HCT116 (cell line): ENCODE results near the gene CSRP1. TPM values are rescaled to one million over a fixed set of nuclear protein-coding genes. Genes with fewer than 3 reads are reported as not detected.

Experiments
- ATAC-seq: fragments of 200-7000 bp; cut with Tn5 transposase; 2 replicates; pipeline ENCODE4 v1.9.1; 2020; ENCODE audit warnings: mild to moderate bottlenecking, moderate library complexity
- BruUV-seq: library from RNA; stranded (reverse); fragments of 400-500 nt; replicated peaks from 2 replicates; lab custom pipeline; 2021; lab: Mats Ljungman, UMichigan
- CTCF ChIA-PET: fragments of 300-600 bp; sonication (Branson Sonifier 250); formaldehyde crosslinking; loops from one replicate; lab custom pipeline; 2021; ENCODE audit warnings: antibody characterized with exemption; lab: Charles Lee
- POLR2A ChIA-PET: fragments of 300-600, 350-600 bp; sonication (Branson Sonifier 250); formaldehyde crosslinking; loops from one replicate; lab custom pipeline; 2021; ENCODE audit warnings: antibody characterized with exemption; lab: Charles Lee
- RAD21 ChIA-PET, 2 experiments: fragments of 300-600 bp; sonication (Branson Sonifier 250); formaldehyde crosslinking; loops; one replicate each; lab custom pipeline; 2023; ENCODE audit warnings: low total read pairs in 2 of 2; ENCODE audit not compliant: uncharacterized antibody in 2 of 2, unreplicated experiment in 2 of 2, low non-redundant PET in 1 of 2; lab: Charles Lee
- DNase-seq: peaks from one replicate; pipeline ENCODE4 v3.0.0-alpha.2; 2010; ENCODE audit warnings: low read depth, low spot score
- H2AFZ ChIP-seq: fragments of 200-600 bp; shearing (Covaris generic), sonication (generic); 2 replicates; pipeline ENCODE4 v1.6.1; 2017; ENCODE audit warnings: low read depth, mixed run types, mixed read lengths, antibody characterized with exemption, low read length; ENCODE audit not compliant: poor library complexity, severe bottlenecking
- H3K27ac ChIP-seq: 2 replicates; pipeline ENCODE4 v1.5.1; 2012; ENCODE audit warnings: low read depth, low read length
- H3K27me3 ChIP-seq: fragments of 200-600 bp; sonication (generic); 2 replicates; pipeline ENCODE4 v1.6.1; 2016; ENCODE audit warnings: mixed run types, low read length, mixed read lengths; ENCODE audit not compliant: insufficient read depth
- H3K36me3 ChIP-seq, 2 experiments: fragments of 200-500 bp in 1 of 2; fragments of 200-600 bp in 1 of 2; sonication (Bioruptor generic) in 1 of 2; sonication (generic) in 1 of 2; 2 replicates each; pipeline versions ENCODE4 v1.5.1 to v1.6.1; 2014 to 2016; ENCODE audit warnings: low read length in 2 of 2, inconsistent platforms in 1 of 2, mixed read lengths in 1 of 2, mixed run types in 1 of 2; ENCODE audit not compliant: insufficient read depth in 2 of 2, control insufficient read depth in 1 of 2
- H3K4me1 ChIP-seq, 2 experiments: fragments of 200-600 bp in 1 of 2; sonication (generic) in 1 of 2; 2 replicates each; pipeline versions ENCODE4 v1.5.1 to v1.6.1; 2012 to 2017; ENCODE audit warnings: low read length in 2 of 2, inconsistent platforms in 1 of 2, mild to moderate bottlenecking in 1 of 2, mixed read lengths in 1 of 2, mixed run types in 1 of 2, moderate library complexity in 1 of 2; ENCODE audit not compliant: insufficient read depth in 2 of 2, control insufficient read depth in 1 of 2
- H3K4me2 ChIP-seq: fragments of 200-600 bp; sonication (generic); 2 replicates; pipeline ENCODE4 v1.6.1; 2017; ENCODE audit warnings: mixed run types, low read length, mixed read lengths
- H3K4me3 ChIP-seq, 2 experiments: fragments of 200-600 bp in 1 of 2; sonication (generic) in 1 of 2; replicated peaks in 1 of 2; 2 replicates each; pipeline ENCODE4 v1.5.1; 2011 to 2016; ENCODE audit warnings: low read length in 2 of 2, control low read depth in 1 of 2, low read depth in 1 of 2, mild to moderate bottlenecking in 1 of 2, mixed read lengths in 1 of 2, mixed run types in 1 of 2
- H3K79me2 ChIP-seq: fragments of 200-600 bp; sonication (generic); 2 replicates; pipeline ENCODE4 v1.6.1; 2017; ENCODE audit warnings: mild to moderate bottlenecking, mixed run types, low read length, moderate library complexity, mixed read lengths; ENCODE audit not compliant: insufficient read depth
- H3K9ac ChIP-seq: fragments of 200-600 bp; sonication (generic); 2 replicates; pipeline ENCODE4 v1.6.1; 2016; ENCODE audit warnings: low read length, mixed read lengths
- H3K9me2 ChIP-seq: fragments of 200-600 bp; sonication (generic), shearing (Covaris generic); 2 replicates; pipeline ENCODE4 v1.6.1; 2017; ENCODE audit warnings: mixed run types, mild to moderate bottlenecking, moderate library complexity; ENCODE audit not compliant: insufficient read depth
- H3K9me3 ChIP-seq, 2 experiments: fragments of 200-500 bp in 1 of 2; fragments of 200-600 bp in 1 of 2; sonication (Bioruptor generic) in 1 of 2; sonication (generic) in 1 of 2; 2 replicates each; pipeline ENCODE4 v1.6.1; 2014 to 2017; ENCODE audit warnings: low read length in 2 of 2, mixed read lengths in 2 of 2, inconsistent platforms in 1 of 2, low read depth in 1 of 2, mild to moderate bottlenecking in 1 of 2, mixed run types in 1 of 2, moderate library complexity in 1 of 2; ENCODE audit not compliant: control insufficient read depth in 1 of 2, insufficient read depth in 1 of 2
- H4K20me1 ChIP-seq: fragments of 200-600 bp; sonication (generic), shearing (Covaris generic); 2 replicates; pipeline ENCODE4 v1.6.1; 2017; ENCODE audit warnings: mixed run types, mild to moderate bottlenecking, moderate library complexity; ENCODE audit not compliant: insufficient read depth
- ELF1 ChIP-seq: IDR thresholded peaks from 2 replicates; pipeline ENCODE4 v1.6.1; 2012; ENCODE audit warnings: low read depth, borderline replicate concordance
- EZH2 ChIP-seq: fragments of 200-600 bp; sonication (generic); IDR thresholded peaks from 2 replicates; pipeline ENCODE4 v1.6.1; 2017; ENCODE audit warnings: antibody characterized with exemption, mixed run types
- JUND ChIP-seq: IDR thresholded peaks from 2 replicates; pipeline ENCODE4 v1.6.1; 2012
- TCF7L2 ChIP-seq: IDR thresholded peaks from 2 replicates; pipeline ENCODE4 v1.7.0; 2011; ENCODE audit warnings: borderline replicate concordance, inconsistent platforms; ENCODE audit not compliant: insufficient read depth, insufficient read length; ENCODE audit errors: extremely low read depth
- ZBTB33 ChIP-seq: IDR thresholded peaks from 2 replicates; pipeline ENCODE4 v1.6.1; 2011; ENCODE audit warnings: mild to moderate bottlenecking, low read length, moderate library complexity; ENCODE audit not compliant: insufficient replicate concordance; ENCODE audit errors: extremely low read depth
- ZNF274 ChIP-seq: fragments of 200-500 bp; sonication (Bioruptor generic); IDR thresholded peaks from 2 replicates; pipeline ENCODE4 v1.6.1; 2014; ENCODE audit warnings: mild to moderate bottlenecking, low read depth, low read length, inconsistent platforms
- intact Hi-C: fragments of 100-400 bp; cut with micrococcal nuclease; formaldehyde crosslinking; loops from 2 replicates; pipeline ENCODE4 v1.10.0; 2022
- total RNA-seq: library from RNA; stranded (reverse); gene quantifications from one replicate; pipeline ENCODE4 v1.2.1, GENCODE V29; 2021; ENCODE audit not compliant: unreplicated experiment

Gene CSRP1
- total RNA-seq, 1 experiment from 2014 or later: 51.7 TPM

GRCh38 chr1:201476670-201477344, 30.1 kb downstream of the CSRP1 start:
- Histone ChIP-seq H3K27ac (no peak overlapping the region), H3K4me1 (peaks cover 17 to 30% of the 10 kb centered on the region in 2 experiments), H3K4me2 (no peak overlapping the region), H3K4me3 (no peak overlapping the region), H3K79me2 (no peaks in the 10 kb centered on the region), H4K20me1 (no peaks in the 10 kb centered on the region), H3K9me2 (no peaks in the 10 kb centered on the region), H3K27me3 (no peaks in the 10 kb centered on the region), H3K9ac (no peak overlapping the region), H3K36me3 (no peaks in the 10 kb centered on the region), H3K9me3 (no peaks in the 10 kb centered on the region), H2AFZ (no peak overlapping the region)
- RAD21 ChIA-PET: interaction anchor here in 1 of 2 experiments (0.7 kb wide), 1 partner anchor 16 kb away, joined by 3 read pairs; no protein-coding TSS in a partner anchor
- POLR2A ChIA-PET: no interaction called here
- TF ChIP-seq EZH2 (no peak), ZNF274 (no peak), ZBTB33 (no peak), JUND (no peak), ELF1 (no peak), TCF7L2 (no peak)
- ATAC-seq: no peak
- DNase-seq: no peak
- CTCF ChIA-PET: no interaction called here
- no TSS peak for BruUV-seq
- intact Hi-C loops: no loop called here
